GM19240 (cell line): ENCODE measurements around the gene MMAA.
"Not testable (repeated sequence)": the region's sequence is repeated elsewhere in the genome, so short reads cannot be mapped to it uniquely, and the experiment has no call there.

ENCODE experiments used
- DNase-seq: peaks from one replicate; pipeline ENCODE4 v3.0.0; 2011; ENCODE audit warnings: low spot score; ENCODE audit not compliant: insufficient read length

MMAA gene

DNA sequence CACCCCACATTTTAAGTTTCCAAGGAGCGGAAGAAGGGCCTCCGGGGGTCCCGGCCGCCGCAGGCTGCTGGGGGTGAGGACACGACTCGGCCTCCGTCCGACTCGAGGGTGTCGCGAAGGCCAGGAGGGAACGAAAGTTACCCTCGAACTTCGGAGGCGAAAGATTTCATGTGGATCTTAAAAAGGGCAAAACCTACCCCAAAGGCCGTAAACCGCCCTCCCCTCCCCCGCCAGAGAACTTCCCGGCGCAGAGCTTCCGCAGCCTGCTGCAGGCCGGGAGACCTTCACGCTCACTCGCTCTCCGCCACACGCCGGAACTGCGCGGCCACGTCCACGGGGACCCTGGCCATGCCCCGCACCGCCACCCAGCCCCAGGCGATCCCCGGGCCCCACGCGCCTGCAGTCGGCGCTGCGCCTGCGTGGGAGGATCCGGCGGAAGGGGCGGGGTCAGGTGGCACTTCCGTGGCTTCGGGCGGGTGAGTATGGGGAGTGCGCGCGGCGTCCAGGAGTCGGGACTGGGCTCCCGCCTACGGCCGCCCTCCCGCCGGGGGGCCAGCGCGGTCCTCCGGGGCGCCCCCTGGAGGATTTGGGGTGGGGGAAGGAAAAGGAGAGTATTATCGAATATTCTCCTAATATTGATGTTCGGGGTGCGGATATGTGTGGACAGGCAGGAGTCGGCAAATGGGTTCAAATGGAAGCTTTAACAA lies at the start of gene MMAA:
MMAA (plus strand) TSS at position 454 of the 707 bp plus-strand sequence. CDS start 19,755 bp downstream, outside the sequence.
- peak; percentile 75 for DNase-seq

DNA sequence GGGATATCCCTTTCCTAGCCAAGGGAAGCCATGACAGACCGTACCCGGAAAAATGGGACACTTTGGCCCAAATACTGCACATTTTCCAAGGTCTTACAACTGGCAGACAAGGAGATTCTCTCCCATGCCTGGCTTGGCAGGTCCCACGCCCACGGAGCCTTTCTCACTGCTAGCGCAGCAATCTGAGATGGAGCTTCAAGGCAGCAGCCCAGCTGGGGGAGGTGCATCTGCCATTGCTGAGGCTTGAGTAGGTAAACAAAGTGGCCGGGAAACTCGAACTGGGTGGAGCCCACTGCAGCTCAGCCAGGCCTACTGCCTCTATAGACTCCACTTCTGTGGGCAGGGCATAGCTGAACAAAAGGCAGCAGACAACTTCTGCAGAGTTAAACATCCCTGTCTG lies 44.6 kb upstream of the MMAA start:
- DNase-seq: not testable (repeated sequence)

DNA sequence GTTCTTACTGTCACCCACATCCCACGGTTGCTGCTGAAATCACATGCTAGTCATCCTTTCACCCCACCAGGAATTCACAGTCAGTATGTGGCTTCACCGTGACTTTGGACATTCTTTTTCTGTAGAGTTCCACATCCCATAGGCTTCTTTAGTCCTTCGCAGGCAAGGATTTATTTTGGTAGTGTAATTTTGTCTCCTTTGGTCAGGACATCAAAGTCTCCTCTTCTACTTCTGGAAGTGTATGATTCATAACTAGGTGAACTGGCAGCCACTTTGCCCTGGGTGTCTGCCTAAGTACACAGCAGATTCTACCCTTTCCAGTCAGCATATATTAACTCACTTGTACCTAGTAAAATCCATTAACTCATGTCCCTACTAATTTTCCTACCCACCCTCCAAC lies 38.3 kb upstream of the MMAA start:
- DNase-seq: no peak

DNA sequence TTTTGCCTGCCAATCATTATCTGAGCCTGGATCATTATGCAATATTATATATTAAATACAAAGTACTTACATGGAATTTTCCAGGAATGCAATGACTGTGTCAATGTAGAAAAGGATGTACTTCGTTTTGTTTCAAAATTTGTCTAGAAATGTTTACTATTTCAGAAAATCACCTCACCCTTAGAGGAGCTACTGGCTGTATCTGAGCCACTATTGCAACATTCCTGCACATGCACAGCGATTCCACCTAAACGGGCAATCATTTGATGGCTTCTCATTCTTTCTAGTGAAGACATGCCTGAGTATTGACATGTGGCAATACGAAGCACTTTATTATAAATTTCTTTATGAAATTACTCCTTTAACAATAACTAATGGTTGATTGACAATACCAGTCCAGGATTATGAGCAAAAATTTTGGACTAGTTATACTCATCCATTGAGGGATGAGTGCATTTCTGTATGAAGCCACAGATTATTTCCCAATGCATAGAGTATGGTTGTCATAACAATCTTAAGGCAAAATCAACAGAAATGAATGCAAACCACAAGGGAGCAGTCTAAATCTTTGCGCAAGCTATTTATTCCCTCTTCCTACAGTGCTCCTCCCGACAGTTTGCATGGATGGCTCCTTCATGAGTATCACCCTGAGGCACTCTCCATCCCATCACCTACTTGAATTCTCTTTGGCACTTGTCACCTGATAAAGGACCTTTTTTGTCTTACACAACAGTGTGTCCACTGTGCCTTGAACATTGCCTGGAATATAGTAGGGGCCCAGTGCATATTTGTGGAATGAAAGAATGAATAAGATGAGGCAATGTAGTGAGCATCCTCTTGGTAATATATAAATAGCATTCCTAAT lies 35.8 kb upstream of the MMAA start:
- DNase-seq: no peak

DNA sequence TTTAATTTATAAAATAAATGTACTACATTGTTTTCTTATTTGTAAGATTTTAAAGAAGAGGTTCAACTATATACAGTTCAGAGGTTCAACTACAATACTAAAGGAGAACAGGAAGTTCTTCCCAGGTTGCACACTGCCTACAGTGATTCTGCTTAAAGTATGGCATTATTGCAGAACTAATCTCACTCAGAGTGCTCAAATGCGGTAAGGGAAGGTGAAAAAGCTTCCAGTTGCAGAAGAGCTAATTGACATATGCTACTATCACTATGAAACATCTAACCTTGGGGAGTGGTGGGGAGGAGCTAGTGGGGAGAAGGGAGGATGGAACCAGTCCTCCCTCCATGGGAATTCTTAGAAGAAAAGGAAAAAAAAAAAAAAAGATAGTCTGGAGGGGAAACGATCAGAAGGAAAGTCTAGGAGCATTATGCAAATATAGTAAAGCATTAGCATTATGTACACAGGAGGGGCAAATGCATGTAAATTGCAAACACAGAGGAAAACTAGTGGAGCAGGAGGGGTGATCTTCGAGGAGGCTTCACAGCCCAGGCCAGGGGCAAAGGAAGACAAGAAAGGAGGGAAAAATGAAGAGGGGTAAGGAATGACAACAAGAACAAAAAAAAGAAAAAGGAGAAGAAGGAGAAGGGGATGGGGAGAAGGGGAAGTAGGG lies 32.0 kb upstream of the MMAA start:
- no peak for DNase-seq

DNA sequence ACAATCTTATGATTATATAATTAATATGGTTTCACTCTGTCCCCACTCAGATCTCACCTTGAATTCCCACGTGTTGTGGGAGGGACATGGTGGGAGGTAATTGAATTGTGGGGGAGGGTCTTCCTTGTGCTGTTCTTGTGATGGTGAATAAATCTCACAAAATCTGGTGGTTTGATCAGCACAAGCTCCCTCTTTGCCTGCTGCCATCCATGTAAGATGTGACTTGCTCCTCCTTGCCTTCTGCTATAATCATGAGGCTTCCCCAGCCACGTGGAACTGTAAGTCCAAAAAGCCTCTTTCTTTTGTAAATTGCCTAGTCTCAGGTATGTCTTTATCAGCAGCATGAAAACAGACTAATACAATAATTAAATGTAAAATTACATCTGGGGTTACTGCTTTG lies 29.8 kb upstream of the MMAA start:
- DNase-seq: not testable (repeated sequence)

DNA sequence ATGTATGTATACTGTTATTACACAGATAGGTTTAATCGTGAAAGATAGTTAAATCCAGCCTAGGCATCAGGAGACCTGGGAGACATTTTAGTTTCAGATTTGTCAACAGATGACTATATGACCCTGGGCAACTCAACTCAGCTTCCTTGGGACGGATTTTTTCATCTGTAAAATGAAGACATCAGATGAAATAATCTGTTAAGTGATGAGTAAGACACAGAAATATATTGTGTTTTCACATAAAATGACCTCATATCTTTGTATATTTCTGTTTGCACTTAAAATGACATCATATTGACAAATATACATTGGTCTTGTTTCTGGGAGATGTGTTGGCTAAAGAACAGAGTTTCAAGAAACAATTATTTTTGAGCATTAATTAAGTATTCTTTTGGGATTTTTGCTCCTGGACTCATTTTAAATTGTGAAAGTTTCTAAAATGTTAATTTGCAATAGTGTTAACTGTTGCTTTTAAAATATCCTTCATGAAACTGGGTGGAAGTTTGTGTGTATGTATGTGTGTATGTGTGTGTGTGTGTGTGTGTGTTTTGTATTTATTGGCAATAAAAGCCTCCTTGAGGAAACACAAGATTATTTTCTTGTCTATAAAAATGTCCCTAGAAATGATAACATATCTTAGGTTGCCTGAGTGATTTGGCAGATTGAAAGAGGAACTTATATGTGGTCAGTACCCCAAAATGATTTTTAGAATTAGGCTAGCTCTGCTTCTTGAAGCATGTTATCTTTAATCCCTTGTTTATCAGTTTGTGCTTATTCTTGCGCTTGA lies 29.1 kb upstream of the MMAA start:
- DNase-seq: no peak

DNA sequence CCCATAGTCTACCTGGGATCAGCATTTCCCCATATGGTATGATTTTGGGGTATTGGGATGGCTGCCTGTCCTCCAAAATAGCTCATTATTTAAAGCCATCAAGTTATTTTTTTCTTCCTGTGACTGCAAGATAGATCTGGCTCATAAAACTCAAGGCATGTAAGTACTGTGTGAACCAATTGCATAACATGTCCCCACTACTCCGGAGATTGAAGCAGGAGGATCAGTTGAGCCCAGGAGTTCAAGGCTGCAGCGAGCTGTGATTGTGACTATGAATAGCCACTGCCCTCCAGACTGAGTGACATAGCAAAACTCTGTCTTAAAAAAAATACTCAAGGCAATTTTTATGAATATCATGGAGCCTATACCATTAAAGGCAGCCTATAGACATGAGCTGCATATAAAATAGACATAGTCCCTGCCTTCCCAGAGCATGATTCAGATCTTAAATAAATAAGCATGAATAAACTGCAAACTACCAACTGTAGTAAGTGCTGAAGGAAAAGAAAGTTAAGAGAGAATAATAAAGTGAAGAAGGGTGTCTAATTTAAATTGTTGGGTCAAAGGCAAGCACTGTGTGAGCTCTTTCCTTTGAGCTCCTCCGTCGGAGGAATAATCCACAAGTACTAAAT lies 16.9 kb upstream of the MMAA start:
- DNase-seq: no peak

DNA sequence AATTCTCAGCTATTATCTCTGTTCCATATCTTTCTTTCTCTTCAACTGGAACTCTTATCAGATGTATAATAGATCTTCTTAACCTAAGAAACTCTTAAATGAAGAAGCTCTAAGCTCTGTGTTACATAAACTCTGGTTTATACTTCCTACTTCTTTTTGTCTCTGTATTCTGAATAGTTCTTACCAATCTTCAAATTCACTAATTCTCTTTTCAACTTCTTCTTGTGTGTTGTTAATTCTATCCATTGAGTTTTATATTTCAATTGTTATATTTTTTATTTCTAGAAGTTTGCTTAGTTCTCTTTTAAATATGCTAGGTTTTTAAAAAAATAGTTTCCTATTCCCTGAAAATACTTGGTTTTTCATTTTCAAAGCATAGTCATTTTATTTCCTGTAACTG lies 13.2 kb upstream of the MMAA start:
- no peak for DNase-seq

DNA sequence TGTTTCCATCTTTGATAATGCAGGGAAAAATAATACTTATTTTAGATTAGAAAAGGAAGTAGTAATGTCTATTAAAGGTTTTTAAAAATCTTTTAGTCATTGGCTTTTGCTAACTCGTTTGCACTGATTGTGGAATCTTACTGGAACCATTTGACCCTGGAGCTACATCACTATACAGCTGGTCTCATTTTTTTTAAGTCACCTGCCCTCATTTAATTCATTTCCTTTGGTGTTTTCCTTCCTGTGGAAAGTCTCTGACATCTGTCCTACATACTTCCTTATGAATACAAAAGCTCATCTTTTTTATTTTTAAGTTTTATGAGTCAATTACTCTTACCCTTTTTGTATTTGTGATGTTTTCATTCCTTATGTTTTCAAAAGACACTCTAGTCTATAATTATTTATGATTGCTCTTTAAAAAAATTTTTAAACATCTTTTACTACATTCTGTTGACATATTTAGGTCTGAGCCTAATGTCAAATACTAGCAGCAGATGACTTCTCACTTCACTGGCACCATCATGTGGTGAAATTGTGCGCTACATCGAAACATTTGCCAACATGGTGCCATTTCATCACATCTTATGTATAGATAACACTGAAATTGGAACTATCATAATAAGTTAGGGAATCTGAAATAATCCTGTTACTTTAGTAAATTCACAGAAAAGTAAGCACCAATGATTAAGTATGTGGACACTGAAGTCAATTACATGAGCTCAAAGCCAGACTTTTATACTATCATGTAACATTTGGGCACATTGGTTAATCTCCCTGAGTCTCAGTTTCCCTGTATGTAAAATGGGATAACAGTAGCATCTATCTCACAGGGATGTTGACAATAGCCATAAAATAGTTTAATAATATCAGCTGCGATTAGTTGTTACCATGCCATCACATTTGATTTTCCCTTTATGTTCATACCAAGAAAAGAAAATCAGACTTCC lies 9.4 kb upstream of the MMAA start:
- no peak for DNase-seq

DNA sequence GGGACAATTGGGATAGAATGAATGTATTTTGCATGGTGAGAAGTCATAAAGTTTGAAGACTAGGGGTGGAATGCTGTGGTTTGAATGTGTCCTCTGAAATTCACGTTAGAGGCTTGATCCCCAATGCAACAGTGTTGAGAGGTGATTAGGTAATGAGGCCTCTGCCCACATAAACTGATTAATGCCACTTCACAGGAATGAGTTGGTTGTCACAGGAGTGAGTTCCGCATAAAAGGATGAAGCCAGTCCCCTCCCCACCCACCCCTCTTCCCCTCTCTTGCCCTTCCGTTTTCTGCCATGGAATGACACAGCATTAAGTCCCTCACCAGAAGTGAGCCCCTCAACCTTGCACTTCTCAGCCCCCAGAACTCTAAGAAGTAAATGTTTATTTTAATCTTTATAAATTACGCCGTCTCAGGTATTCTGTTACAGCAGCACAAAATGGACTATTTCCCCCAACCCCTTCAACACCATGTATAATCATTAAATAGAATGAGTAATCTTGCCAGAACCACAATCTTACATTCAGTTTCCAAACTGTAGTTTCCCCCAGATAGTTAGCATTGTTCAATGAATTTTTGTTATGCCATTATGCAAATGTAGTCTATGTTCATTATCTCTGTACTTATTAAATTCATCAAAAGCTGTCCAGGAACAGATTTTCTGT lies 5.5 kb upstream of the MMAA start:
- no peak for DNase-seq

DNA sequence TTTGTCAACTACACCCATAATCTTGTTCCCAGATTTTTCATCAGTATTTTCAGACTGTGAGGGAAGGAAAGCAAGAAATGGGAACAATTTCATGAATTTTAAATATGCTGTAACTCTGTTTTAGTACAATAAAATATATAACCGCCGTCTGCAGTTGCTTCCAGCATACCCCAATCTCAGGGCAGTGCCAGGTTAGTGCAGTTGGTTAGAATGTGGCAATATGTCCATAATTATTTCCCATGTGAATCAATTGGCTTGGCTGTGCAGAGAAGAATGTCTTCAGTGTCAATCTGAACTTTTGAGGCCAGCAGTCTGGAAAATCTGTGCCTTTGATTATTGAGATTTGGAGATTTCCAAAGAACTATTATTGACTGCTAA lies 5.0 kb upstream of the MMAA start:
- DNase-seq: no peak

DNA sequence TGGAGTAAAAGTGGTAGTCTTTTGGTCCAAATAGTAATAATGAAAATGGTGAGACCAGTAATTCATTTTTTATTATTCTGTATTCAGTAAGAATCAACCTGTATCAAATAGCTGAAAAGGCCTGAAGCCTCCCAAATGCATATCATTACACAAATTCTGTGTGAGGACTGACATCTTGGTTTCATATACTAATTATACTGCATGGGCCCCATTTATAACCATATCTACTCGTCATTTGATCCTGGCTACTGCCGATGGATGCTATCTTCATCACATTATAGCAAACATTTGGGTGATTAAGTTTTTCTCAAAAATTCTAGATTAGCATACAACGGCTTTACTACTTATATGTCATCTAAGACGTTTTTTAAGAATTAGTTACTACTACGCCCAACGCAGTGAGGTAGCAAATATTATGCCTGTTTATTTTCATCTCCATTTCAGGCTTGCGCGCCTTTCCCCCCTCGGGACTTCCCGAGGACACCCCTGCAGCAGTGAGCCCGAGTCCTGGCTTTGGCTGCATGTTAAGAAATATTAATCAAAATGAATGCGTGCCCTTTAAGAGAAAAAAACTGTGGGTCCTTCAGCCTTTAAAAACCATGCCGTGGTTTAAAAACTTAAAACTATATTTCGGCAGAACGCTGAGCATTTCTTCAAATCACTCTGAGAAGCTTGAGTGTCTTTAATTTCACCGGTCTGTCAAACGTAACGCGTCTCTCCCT lies 814 bp upstream of the MMAA start:
- no peak for DNase-seq

DNA sequence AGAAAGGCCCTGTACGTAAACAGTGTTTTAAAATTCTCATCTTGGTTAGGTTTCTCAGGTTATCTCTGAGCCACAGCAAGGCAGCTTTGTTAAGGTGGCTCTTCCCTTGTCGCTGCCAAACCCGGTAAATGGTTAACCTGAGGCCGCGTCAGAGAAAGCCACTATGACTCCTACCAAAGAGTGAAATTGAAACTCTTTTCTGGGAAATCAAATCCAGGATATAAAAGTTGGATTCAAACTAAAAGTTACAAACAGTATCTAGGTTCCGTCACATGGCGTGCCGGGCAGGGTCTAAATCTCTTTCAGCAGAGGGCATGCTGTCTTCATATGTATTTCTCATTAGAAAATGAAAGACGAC lies 433 bp downstream of the MMAA start:
- DNase-seq: no peak

DNA sequence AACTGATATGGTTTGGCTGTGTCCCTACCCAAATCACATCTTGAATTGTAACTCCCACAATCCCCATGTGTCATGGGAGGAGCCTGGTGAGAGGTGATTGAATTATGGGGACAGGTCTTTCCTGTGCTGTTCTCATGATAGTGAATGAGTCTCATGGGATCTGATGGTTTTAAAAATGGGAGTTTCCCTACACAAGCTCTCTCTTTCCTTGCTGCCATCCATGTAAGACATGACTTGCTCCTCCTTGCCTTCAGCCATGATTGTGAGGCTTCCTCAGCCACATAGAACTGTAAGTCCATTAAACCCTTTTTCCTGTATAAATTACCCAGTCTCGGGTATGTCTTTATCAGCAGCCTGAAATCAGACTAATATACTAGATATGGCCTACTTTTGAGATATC lies 2.9 kb downstream of the MMAA start:
- not testable (repeated sequence) for DNase-seq

DNA sequence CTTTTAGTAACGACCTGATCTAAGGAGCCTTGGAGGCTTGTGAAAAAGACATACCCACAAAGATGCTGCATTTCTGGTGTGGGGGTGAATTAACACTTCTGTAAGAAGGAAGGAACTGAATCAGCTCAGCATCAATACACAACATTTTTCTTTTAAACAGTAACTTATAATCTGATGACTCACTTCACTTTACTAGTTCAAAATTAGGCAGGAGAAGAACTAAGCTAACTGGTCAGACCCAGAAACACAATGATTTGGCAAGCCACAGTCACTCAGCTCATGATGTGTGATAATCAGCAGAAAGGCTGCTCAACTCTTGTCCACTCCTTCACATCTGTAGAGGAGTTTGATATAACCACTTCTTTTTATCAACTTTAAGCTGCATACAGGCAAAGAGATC lies 4.6 kb downstream of the MMAA start:
- DNase-seq: no peak

DNA sequence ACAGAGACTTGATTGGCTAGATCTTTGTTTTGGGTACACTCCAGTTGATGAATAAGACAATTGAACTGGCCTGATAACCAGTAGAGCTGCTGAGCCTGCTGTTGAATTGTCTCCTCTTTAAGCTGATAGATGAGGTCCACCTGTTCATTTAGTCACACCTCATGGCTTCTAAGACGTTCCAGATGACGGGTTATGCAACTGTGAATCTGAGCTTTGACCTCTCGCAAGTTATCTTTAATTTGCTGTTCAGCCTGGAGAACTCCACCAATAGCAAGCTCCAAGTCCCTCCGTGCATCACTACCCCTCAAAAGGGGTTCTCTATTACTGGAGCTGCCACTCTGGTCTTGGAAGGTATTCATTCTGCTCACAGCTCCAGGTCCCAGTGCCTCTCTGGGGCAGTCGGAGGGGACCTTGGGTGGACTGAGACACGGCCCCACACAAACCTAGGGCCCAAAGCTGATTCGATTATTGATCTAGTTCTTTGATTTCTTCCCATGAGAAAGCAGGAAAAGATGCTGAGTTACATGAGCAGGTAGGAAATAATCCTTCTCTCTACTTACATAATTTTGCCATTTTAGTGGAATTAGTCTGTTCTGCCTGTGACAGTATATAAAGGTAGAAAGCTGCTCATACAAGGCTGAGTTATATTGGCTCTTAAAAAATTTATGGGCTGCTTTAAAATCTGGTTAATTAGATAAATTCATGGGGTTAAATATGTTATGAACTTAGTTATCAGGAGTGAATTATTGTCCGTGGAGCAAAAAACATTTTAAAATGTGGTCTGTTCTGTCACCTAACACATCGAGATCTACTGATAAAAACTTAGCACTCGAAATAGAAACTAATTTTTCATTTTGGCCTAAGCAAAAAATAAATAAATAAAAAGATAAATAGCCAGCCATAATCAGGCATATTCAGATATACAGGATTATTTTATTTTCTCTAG lies 6.8 kb downstream of the MMAA start:
- no peak for DNase-seq

DNA sequence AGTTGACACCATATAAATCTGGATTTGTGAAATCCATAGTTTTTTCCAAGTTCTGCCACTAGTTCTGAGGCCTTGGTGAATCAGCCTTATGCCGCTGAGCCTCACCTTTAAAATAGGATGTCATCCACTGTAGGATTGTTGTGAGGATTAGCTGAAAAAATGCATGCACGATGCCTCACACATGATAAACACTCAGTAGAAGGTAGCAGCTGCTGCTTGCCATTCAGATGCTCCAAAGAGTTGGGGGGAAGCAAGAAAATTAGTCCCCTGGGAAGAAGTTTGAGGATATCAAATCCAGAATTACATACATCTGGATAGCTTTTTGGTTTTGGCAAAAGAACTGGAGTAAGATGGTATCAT lies 7.4 kb downstream of the MMAA start:
- DNase-seq: no peak
